Upper lobe of left lung (tissue), 4 donors: ENCODE results near the gene KIAA0232.

Source experiments
- CTCF ChIP-seq, 6 experiments: fragments of 450-650 bp in 4 of 6; fragments of 200-600 bp in 2 of 6; sonication (generic) in 2 of 6; IDR thresholded peaks; one replicate each; pipeline ENCODE4 v1.5.1; 2016 to 2019; ENCODE audit warnings: antibody characterized with exemption in 6 of 6
- EP300 ChIP-seq, 4 donors: sonication (generic); formaldehyde crosslinking; IDR thresholded peaks; one replicate each; pipeline ENCODE4 v1.5.1; 2017; ENCODE audit warnings: antibody characterized with exemption in 4 of 4, control low read depth in 2 of 4
- POLR2A ChIP-seq, 4 donors: fragments of 450-650 bp; IDR thresholded peaks; one replicate each; pipeline ENCODE4 v1.5.1; 2016 to 2017; ENCODE audit warnings: antibody characterized with exemption in 4 of 4, mild to moderate bottlenecking in 2 of 4

DNA sequence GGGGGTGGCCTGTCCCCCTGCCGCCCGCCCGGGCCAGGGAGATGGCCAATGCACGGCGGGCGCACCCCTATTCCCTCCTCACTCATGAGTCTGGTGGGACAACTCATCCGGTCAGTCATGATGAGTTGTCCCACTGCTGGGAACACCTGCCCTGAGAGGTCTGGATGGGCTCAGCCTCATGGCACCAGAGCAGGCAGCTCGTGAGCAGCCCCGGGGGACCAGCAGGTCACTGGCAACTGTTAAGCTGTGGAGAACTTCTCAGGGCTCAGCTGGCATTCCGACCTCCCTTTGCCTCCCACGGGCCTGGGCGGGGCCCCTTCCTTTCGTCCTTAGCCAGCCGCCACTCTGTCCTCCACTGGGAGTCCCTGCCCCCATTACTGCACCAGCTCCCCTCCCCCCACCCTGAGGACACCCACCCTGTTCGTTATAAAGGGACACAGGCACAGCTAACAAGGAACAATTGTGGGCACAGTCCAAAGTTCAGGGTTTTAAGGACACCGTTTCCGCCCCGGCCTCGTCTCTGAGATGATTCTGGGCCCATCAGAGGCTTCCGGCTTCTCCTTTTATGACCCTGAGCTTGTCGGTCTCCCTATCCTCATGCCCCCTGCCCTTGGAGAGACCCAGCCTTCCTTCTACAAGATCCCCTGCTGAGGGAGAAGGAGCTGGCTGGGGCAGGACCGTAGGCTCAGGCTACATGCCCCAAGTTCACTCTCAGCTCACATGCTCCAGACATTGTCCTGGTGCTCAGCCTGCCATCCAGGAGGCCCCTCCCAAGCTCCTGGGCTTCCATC, 14.6 kb upstream of the KIAA0232 start:
- no peak for TF ChIP-seq EP300 (IDR thresholded peaks at IDR 0.05)
- TF ChIP-seq CTCF (IDR thresholded peaks at IDR 0.05): no peak
- no peak for TF ChIP-seq POLR2A (IDR thresholded peaks at IDR 0.05)
